Measurements from ENCODE around the gene GAPDHS.

DNA sequence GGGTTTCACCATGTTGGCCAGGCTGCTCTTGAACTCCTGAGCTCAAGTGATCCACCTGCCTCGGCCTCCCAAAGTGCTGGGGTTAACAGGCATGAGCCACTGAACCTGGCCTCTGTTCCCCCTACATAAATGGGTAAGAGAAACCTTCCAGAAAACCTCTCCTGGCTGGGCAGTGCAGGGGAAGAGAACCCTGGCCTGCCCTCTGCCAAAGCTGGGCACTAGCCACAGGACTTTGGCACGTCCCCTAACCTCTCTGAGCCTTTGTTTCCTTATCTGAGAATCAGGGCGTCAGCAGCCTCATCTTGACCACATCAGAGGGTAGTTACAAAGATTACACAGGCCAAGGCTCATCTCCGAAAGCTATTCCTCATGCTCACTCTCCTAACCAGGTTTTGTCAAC lies 7.4 kb upstream of the GAPDHS start:
- TF ChIP-seq POLR2A (IDR thresholded peaks at IDR 0.05; ENCODE audit: low read depth, low read length) (no peak), SMC3 (IDR thresholded peaks at IDR 0.05; ENCODE audit: low read depth, low read length) (no peak), RAD21 (IDR thresholded peaks at IDR 0.05; ENCODE audit: low read length) (no peak), FOS (IDR thresholded peaks at IDR 0.05; ENCODE audit: low read depth, low read length) (no peak), MXI1 (IDR thresholded peaks at IDR 0.05; ENCODE audit: borderline replicate concordance, low read depth, low read length) (no peak), RCOR1 (IDR thresholded peaks at IDR 0.05; ENCODE audit: insufficient replicate concordance, low read length) (no peak), RFX5 (IDR thresholded peaks at IDR 0.05; ENCODE audit: low read depth, low read length) (no peak), NFE2L2 (IDR thresholded peaks at IDR 0.05; ENCODE audit: low read depth, low read length) (no peak), CEBPB (IDR thresholded peaks at IDR 0.05; ENCODE audit: low read depth, low read length) (no peak)
- TF ChIP-seq, protein P1, sequence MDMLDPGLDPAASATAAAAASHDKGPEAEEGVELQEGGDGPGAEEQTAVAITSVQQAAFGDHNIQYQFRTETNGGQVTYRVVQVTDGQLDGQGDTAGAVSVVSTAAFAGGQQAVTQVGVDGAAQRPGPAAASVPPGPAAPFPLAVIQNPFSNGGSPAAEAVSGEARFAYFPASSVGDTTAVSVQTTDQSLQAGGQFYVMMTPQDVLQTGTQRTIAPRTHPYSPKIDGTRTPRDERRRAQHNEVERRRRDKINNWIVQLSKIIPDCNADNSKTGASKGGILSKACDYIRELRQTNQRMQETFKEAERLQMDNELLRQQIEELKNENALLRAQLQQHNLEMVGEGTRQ (IDR thresholded peaks at IDR 0.05; ENCODE audit: low read depth, low read length), result no peak
- TF ChIP-seq, protein P2, sequence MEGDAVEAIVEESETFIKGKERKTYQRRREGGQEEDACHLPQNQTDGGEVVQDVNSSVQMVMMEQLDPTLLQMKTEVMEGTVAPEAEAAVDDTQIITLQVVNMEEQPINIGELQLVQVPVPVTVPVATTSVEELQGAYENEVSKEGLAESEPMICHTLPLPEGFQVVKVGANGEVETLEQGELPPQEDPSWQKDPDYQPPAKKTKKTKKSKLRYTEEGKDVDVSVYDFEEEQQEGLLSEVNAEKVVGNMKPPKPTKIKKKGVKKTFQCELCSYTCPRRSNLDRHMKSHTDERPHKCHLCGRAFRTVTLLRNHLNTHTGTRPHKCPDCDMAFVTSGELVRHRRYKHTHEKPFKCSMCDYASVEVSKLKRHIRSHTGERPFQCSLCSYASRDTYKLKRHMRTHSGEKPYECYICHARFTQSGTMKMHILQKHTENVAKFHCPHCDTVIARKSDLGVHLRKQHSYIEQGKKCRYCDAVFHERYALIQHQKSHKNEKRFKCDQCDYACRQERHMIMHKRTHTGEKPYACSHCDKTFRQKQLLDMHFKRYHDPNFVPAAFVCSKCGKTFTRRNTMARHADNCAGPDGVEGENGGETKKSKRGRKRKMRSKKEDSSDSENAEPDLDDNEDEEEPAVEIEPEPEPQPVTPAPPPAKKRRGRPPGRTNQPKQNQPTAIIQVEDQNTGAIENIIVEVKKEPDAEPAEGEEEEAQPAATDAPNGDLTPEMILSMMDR (conservative IDR thresholded peaks at IDR 0.05; ENCODE audit: low read depth, low read length), result no peak
- TF ChIP-seq, protein P3, sequence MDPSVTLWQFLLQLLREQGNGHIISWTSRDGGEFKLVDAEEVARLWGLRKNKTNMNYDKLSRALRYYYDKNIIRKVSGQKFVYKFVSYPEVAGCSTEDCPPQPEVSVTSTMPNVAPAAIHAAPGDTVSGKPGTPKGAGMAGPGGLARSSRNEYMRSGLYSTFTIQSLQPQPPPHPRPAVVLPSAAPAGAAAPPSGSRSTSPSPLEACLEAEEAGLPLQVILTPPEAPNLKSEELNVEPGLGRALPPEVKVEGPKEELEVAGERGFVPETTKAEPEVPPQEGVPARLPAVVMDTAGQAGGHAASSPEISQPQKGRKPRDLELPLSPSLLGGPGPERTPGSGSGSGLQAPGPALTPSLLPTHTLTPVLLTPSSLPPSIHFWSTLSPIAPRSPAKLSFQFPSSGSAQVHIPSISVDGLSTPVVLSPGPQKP (IDR thresholded peaks at IDR 0.05; ENCODE audit: borderline replicate concordance, low read depth, low read length), result no peak
